Measurements from ENCODE around the gene OR52H1. TPM values are rescaled to one million over a fixed set of nuclear protein-coding genes. Genes with fewer than 3 reads are reported as not detected.

The OR52H1 gene
- total RNA-seq, 4 donors from 2014 or later = 0.79 TPM; not detected in 3

DNA sequence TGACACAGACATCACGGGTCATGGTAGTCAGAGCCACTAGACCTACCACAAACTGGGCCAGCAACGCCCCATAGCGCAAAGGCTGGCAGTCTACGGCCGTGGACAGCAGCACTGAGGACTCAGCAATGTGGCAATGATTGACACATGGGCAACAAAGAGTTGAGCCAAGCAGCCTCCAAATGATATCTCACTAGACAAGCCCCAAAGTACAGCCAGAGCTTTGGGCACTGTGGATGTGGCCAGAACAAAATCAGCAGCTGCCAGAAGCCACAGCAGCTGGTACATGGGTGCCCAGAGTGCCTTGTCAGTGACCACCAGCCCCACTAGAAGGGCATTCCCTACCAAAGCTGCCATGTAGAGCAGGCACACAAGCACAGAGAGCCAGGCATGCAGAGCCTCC is 20.6 kb downstream of the OR52H1 start:
- no peaks in the 10 kb centered on the region for H3K27me3 ChIP-seq
- H3K4me3 ChIP-seq = no peak overlapping the region
- no peak overlapping the region for H3K27ac ChIP-seq
- H3K36me3 ChIP-seq = no peaks in the 10 kb centered on the region
- no peak for DNase-seq
- in situ Hi-C loops (cut with MboI; ENCODE audit: low pct_ligation_motif_present in 1 of 4, low pct_unique_long_range_greater_than_20kb in 1 of 4, low sequenced_read_pairs in 3 of 4) = no loop called here
- WGBS, 2 donors (ENCODE audit: low coverage in 1 of 2) = 94% methylated on average over 5 of the region's 5 CpGs; no CpG with 5 or more reads in 1 of the 2 donors
- H3K4me1 ChIP-seq = no peaks in the 10 kb centered on the region
- intact Hi-C loops (cut with DNase I; ENCODE audit: low total_unique reads) = no loop called here
- TF ChIP-seq POLR2A (IDR thresholded peaks at IDR 0.05) = no peak
- no peak for TF ChIP-seq EP300 (IDR thresholded peaks at IDR 0.05; ENCODE audit: low read depth)
- TF ChIP-seq POLR2AphosphoS5 (IDR thresholded peaks at IDR 0.05) = no peak
- TF ChIP-seq, protein P1, sequence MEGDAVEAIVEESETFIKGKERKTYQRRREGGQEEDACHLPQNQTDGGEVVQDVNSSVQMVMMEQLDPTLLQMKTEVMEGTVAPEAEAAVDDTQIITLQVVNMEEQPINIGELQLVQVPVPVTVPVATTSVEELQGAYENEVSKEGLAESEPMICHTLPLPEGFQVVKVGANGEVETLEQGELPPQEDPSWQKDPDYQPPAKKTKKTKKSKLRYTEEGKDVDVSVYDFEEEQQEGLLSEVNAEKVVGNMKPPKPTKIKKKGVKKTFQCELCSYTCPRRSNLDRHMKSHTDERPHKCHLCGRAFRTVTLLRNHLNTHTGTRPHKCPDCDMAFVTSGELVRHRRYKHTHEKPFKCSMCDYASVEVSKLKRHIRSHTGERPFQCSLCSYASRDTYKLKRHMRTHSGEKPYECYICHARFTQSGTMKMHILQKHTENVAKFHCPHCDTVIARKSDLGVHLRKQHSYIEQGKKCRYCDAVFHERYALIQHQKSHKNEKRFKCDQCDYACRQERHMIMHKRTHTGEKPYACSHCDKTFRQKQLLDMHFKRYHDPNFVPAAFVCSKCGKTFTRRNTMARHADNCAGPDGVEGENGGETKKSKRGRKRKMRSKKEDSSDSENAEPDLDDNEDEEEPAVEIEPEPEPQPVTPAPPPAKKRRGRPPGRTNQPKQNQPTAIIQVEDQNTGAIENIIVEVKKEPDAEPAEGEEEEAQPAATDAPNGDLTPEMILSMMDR (IDR thresholded peaks at IDR 0.05) = no peak
- no peaks in the 10 kb centered on the region for H3K9me3 ChIP-seq

DNA sequence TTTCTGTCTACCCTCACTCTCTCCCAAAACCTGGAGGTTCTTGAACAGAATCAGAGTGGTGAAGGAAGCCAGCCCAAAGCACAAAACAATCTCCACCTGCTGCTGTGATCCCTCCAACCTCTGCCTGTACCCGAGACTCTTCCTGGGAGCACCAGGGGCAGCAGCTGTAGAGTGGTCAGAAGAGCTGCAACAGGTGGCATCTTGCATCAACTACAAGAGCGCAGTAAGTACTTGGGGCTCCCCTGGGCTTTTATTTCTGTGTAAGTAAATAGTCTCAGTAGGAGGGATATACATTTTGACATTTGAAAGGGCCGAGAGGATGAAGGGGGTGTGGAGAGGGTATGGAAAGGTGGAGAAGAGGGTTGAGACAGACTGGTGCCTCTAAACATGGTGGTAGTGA is 23.6 kb downstream of the OR52H1 start:
- no peak for DNase-seq
- no peak overlapping the region for H3K4me3 ChIP-seq
- no peaks in the 10 kb centered on the region for H3K27me3 ChIP-seq
- no peaks in the 10 kb centered on the region for H3K36me3 ChIP-seq
- no peaks in the 10 kb centered on the region for H3K9me3 ChIP-seq
- H3K27ac ChIP-seq = no peak overlapping the region
- in situ Hi-C loops (cut with MboI; ENCODE audit: low pct_ligation_motif_present in 1 of 4, low pct_unique_long_range_greater_than_20kb in 1 of 4, low sequenced_read_pairs in 3 of 4) = no loop called here
- no peaks in the 10 kb centered on the region for H3K4me1 ChIP-seq
- intact Hi-C loops (cut with DNase I; ENCODE audit: low total_unique reads) = no loop called here
- TF ChIP-seq POLR2AphosphoS5 (IDR thresholded peaks at IDR 0.05) (no peak), POLR2A (IDR thresholded peaks at IDR 0.05) (no peak), EP300 (IDR thresholded peaks at IDR 0.05; ENCODE audit: low read depth) (no peak)
- TF ChIP-seq, protein P1 (IDR thresholded peaks at IDR 0.05) = no peak
- WGBS, 2 donors (ENCODE audit: low coverage in 1 of 2) = 55 to 76% methylated on average over 1 to 3 of the region's 3 CpGs

DNA sequence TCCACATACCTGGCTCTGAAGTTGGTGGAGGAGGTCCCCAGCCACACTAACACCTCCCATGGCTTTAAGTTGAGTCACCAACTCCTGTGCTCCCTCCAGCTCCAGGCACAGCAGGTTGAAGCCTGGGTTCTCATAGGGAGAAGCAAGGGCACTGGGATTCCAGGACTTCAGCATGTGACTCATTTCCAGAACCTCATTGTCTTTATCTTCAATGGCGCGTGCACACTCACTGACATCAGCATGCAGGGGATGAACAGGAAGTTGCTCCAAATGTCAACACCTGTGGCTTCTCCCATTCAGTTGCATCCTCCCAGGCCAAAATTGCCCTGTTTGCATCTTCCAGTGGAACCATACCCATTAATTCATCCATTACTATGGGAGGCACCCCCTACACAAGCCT is 26.0 kb downstream of the OR52H1 start:
- Histone ChIP-seq H3K27me3 (no peaks in the 10 kb centered on the region), H3K4me1 (no peaks in the 10 kb centered on the region), H3K9me3 (no peaks in the 10 kb centered on the region), H3K36me3 (no peaks in the 10 kb centered on the region), H3K4me3 (no peak overlapping the region), H3K27ac (no peak overlapping the region)
- in situ Hi-C loops (cut with MboI; ENCODE audit: low pct_ligation_motif_present in 1 of 4, low pct_unique_long_range_greater_than_20kb in 1 of 4, low sequenced_read_pairs in 3 of 4) = no loop called here
- TF ChIP-seq, protein P1 (IDR thresholded peaks at IDR 0.05) = no peak
- TF ChIP-seq POLR2AphosphoS5 (IDR thresholded peaks at IDR 0.05) = no peak
- WGBS, 2 donors (ENCODE audit: low coverage in 1 of 2) = 96 to 100% methylated on average over 2 of the region's 2 CpGs
- intact Hi-C loops (cut with DNase I; ENCODE audit: low total_unique reads) = no loop called here
- no peak for DNase-seq

DNA sequence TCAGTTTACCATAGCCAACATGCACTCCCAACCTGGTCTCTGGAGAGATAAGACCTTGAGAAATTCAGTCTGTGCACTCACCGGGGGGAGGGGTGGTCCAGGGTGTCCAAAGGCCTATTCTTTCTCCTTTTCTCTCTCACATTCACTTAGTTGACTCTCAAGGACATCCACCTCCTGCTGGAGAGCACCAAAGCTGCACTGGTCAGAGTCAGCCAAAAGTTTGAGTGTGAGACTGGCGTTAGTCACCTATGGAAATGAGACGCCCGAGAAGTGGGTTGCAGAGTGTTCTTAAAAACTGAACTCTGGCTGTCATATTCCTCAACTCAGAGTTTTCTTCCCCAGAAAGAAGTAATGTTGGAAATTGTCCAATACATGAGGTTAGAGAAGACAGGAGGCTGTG is 26.8 kb downstream of the OR52H1 start:
- no peak overlapping the region for H3K27ac ChIP-seq

More for the DNA sequence above, 26.8 kb downstream of the OR52H1 start:
- intact Hi-C loops (cut with DNase I; ENCODE audit: low total_unique reads) = no loop called here
- no peak for TF ChIP-seq EP300 (IDR thresholded peaks at IDR 0.05; ENCODE audit: low read depth)
- no peak for TF ChIP-seq POLR2A (IDR thresholded peaks at IDR 0.05)
- TF ChIP-seq, protein P1 (IDR thresholded peaks at IDR 0.05) = no peak
- no peak for TF ChIP-seq POLR2AphosphoS5 (IDR thresholded peaks at IDR 0.05)
- 86 to 95% methylated on average over 3 to 4 of the region's 4 CpGs for WGBS, 2 donors (ENCODE audit: low coverage in 1 of 2)
- Histone ChIP-seq H3K4me1 (no peaks in the 10 kb centered on the region), H3K9me3 (no peaks in the 10 kb centered on the region), H3K27me3 (no peaks in the 10 kb centered on the region), H3K4me3 (no peak overlapping the region), H3K36me3 (no peaks in the 10 kb centered on the region)
- no peak for DNase-seq
- in situ Hi-C loops (cut with MboI; ENCODE audit: low pct_ligation_motif_present in 1 of 4, low pct_unique_long_range_greater_than_20kb in 1 of 4, low sequenced_read_pairs in 3 of 4) = no loop called here
